HCT116 (cell line): ENCODE results near the gene SRGAP1. TPM values are rescaled to one million over a fixed set of nuclear protein-coding genes. Genes with fewer than 3 reads are reported as not detected.

ENCODE experiments used
- ATAC-seq: fragments of 200-7000 bp; cut with Tn5 transposase; 2 replicates; pipeline ENCODE4 v1.9.1; 2020; ENCODE audit warnings: mild to moderate bottlenecking, moderate library complexity
- BruUV-seq: library from RNA; stranded (reverse); fragments of 400-500 nt; replicated peaks from 2 replicates; lab custom pipeline; 2021; lab: Mats Ljungman, UMichigan
- CTCF ChIA-PET: fragments of 300-600 bp; sonication (Branson Sonifier 250); formaldehyde crosslinking; loops from one replicate; lab custom pipeline; 2021; ENCODE audit warnings: antibody characterized with exemption; lab: Charles Lee
- POLR2A ChIA-PET: fragments of 300-600, 350-600 bp; sonication (Branson Sonifier 250); formaldehyde crosslinking; loops from one replicate; lab custom pipeline; 2021; ENCODE audit warnings: antibody characterized with exemption; lab: Charles Lee
- RAD21 ChIA-PET, 2 experiments: fragments of 300-600 bp; sonication (Branson Sonifier 250); formaldehyde crosslinking; loops; one replicate each; lab custom pipeline; 2023; ENCODE audit warnings: low total read pairs in 2 of 2; ENCODE audit not compliant: uncharacterized antibody in 2 of 2, unreplicated experiment in 2 of 2, low non-redundant PET in 1 of 2; lab: Charles Lee
- DNase-seq: peaks from one replicate; pipeline ENCODE4 v3.0.0-alpha.2; 2010; ENCODE audit warnings: low read depth, low spot score
- H2AFZ ChIP-seq: fragments of 200-600 bp; shearing (Covaris generic), sonication (generic); 2 replicates; pipeline ENCODE4 v1.6.1; 2017; ENCODE audit warnings: low read depth, mixed run types, mixed read lengths, antibody characterized with exemption, low read length; ENCODE audit not compliant: poor library complexity, severe bottlenecking
- H3K27ac ChIP-seq: 2 replicates; pipeline ENCODE4 v1.5.1; 2012; ENCODE audit warnings: low read depth, low read length
- H3K27me3 ChIP-seq: fragments of 200-600 bp; sonication (generic); 2 replicates; pipeline ENCODE4 v1.6.1; 2016; ENCODE audit warnings: mixed run types, low read length, mixed read lengths; ENCODE audit not compliant: insufficient read depth
- H3K36me3 ChIP-seq, 2 experiments: fragments of 200-500 bp in 1 of 2; fragments of 200-600 bp in 1 of 2; sonication (Bioruptor generic) in 1 of 2; sonication (generic) in 1 of 2; 2 replicates each; pipeline versions ENCODE4 v1.5.1 to v1.6.1; 2014 to 2016; ENCODE audit warnings: low read length in 2 of 2, inconsistent platforms in 1 of 2, mixed read lengths in 1 of 2, mixed run types in 1 of 2; ENCODE audit not compliant: insufficient read depth in 2 of 2, control insufficient read depth in 1 of 2
- H3K4me1 ChIP-seq, 2 experiments: fragments of 200-600 bp in 1 of 2; sonication (generic) in 1 of 2; 2 replicates each; pipeline versions ENCODE4 v1.5.1 to v1.6.1; 2012 to 2017; ENCODE audit warnings: low read length in 2 of 2, inconsistent platforms in 1 of 2, mild to moderate bottlenecking in 1 of 2, mixed read lengths in 1 of 2, mixed run types in 1 of 2, moderate library complexity in 1 of 2; ENCODE audit not compliant: insufficient read depth in 2 of 2, control insufficient read depth in 1 of 2
- H3K4me2 ChIP-seq: fragments of 200-600 bp; sonication (generic); 2 replicates; pipeline ENCODE4 v1.6.1; 2017; ENCODE audit warnings: mixed run types, low read length, mixed read lengths
- H3K4me3 ChIP-seq, 2 experiments: fragments of 200-600 bp in 1 of 2; sonication (generic) in 1 of 2; replicated peaks in 1 of 2; 2 replicates each; pipeline ENCODE4 v1.5.1; 2011 to 2016; ENCODE audit warnings: low read length in 2 of 2, control low read depth in 1 of 2, low read depth in 1 of 2, mild to moderate bottlenecking in 1 of 2, mixed read lengths in 1 of 2, mixed run types in 1 of 2
- H3K79me2 ChIP-seq: fragments of 200-600 bp; sonication (generic); 2 replicates; pipeline ENCODE4 v1.6.1; 2017; ENCODE audit warnings: mild to moderate bottlenecking, mixed run types, low read length, moderate library complexity, mixed read lengths; ENCODE audit not compliant: insufficient read depth
- H3K9ac ChIP-seq: fragments of 200-600 bp; sonication (generic); 2 replicates; pipeline ENCODE4 v1.6.1; 2016; ENCODE audit warnings: low read length, mixed read lengths
- H3K9me2 ChIP-seq: fragments of 200-600 bp; sonication (generic), shearing (Covaris generic); 2 replicates; pipeline ENCODE4 v1.6.1; 2017; ENCODE audit warnings: mixed run types, mild to moderate bottlenecking, moderate library complexity; ENCODE audit not compliant: insufficient read depth
- H3K9me3 ChIP-seq, 2 experiments: fragments of 200-500 bp in 1 of 2; fragments of 200-600 bp in 1 of 2; sonication (Bioruptor generic) in 1 of 2; sonication (generic) in 1 of 2; 2 replicates each; pipeline ENCODE4 v1.6.1; 2014 to 2017; ENCODE audit warnings: low read length in 2 of 2, mixed read lengths in 2 of 2, inconsistent platforms in 1 of 2, low read depth in 1 of 2, mild to moderate bottlenecking in 1 of 2, mixed run types in 1 of 2, moderate library complexity in 1 of 2; ENCODE audit not compliant: control insufficient read depth in 1 of 2, insufficient read depth in 1 of 2
- H4K20me1 ChIP-seq: fragments of 200-600 bp; sonication (generic), shearing (Covaris generic); 2 replicates; pipeline ENCODE4 v1.6.1; 2017; ENCODE audit warnings: mixed run types, mild to moderate bottlenecking, moderate library complexity; ENCODE audit not compliant: insufficient read depth
- CEBPB ChIP-seq: IDR thresholded peaks from 2 replicates; pipeline ENCODE4 v1.6.1; 2012; ENCODE audit warnings: low read depth
- EZH2 ChIP-seq: fragments of 200-600 bp; sonication (generic); IDR thresholded peaks from 2 replicates; pipeline ENCODE4 v1.6.1; 2017; ENCODE audit warnings: antibody characterized with exemption, mixed run types
- POLR2A ChIP-seq: IDR thresholded peaks from 2 replicates; pipeline ENCODE4 v1.7.0; 2011; ENCODE audit warnings: borderline replicate concordance; ENCODE audit not compliant: insufficient read depth, insufficient read length; ENCODE audit errors: extremely low read depth
- REST ChIP-seq: IDR thresholded peaks from 2 replicates; pipeline ENCODE4 v1.6.1; 2012; ENCODE audit warnings: low read depth
- SIN3A ChIP-seq: IDR thresholded peaks from 2 replicates; pipeline ENCODE4 v1.6.1; 2012; ENCODE audit warnings: low read depth
- TCF7L2 ChIP-seq: IDR thresholded peaks from 2 replicates; pipeline ENCODE4 v1.7.0; 2011; ENCODE audit warnings: borderline replicate concordance, inconsistent platforms; ENCODE audit not compliant: insufficient read depth, insufficient read length; ENCODE audit errors: extremely low read depth
- YY1 ChIP-seq: IDR thresholded peaks from 2 replicates; pipeline ENCODE4 v1.6.1; 2011; ENCODE audit warnings: low read length, low read depth, moderate library complexity, mild to moderate bottlenecking; ENCODE audit not compliant: insufficient replicate concordance; ENCODE audit errors: extremely low read depth
- ZFX ChIP-seq: fragments of 450-650 bp; IDR thresholded peaks from 2 replicates; pipeline ENCODE4 v1.6.1; 2017
- intact Hi-C: fragments of 100-400 bp; cut with micrococcal nuclease; formaldehyde crosslinking; loops from 2 replicates; pipeline ENCODE4 v1.10.0; 2022
- total RNA-seq: library from RNA; stranded (reverse); gene quantifications from one replicate; pipeline ENCODE4 v1.2.1, GENCODE V29; 2021; ENCODE audit not compliant: unreplicated experiment

SRGAP1 gene
- total RNA-seq, 1 experiment from 2014 or later = 16.6 TPM

GRCh38 chr12:63889721-63890509 is 45.4 kb downstream of the SRGAP1 start:
- no TSS peak for BruUV-seq
- no peak overlapping the region for H3K4me2 ChIP-seq
- peaks cover 44% of the 10 kb centered on the region for H3K79me2 ChIP-seq

More at GRCh38 chr12:63889721-63890509, 45.4 kb downstream of the SRGAP1 start:
- DNase-seq = no peak
- peaks cover 0 to 6% of the 10 kb centered on the region in 2 experiments; a peak in 1 of 4 replicates for H3K4me1 ChIP-seq
- H3K27ac ChIP-seq = no peak overlapping the region
- no peak for ATAC-seq
- no peaks in the 10 kb centered on the region for H3K9me3 ChIP-seq
- ChIA-PET RAD21 (interaction anchor here in 1 of 2 experiments (0.6 kb wide), 1 partner anchor 58 kb away, joined by 3 read pairs; no protein-coding TSS in a partner anchor), CTCF (no interaction called here), POLR2A (interaction anchor here (0.6 kb wide), 1 partner anchor 40 kb away, joined by 5 read pairs; no protein-coding TSS in a partner anchor)
- no peak overlapping the region for H3K4me3 ChIP-seq
- intact Hi-C loops = no loop called here
- H3K27me3 ChIP-seq = no peaks in the 10 kb centered on the region
- no peaks in the 10 kb centered on the region for H4K20me1 ChIP-seq
- no peak for TF ChIP-seq POLR2A
- TF ChIP-seq REST = no peak
- TF ChIP-seq CEBPB = no peak
- TF ChIP-seq TCF7L2 = no peak
- no peak for TF ChIP-seq SIN3A
- no peak for TF ChIP-seq YY1
- TF ChIP-seq EZH2 = no peak
- TF ChIP-seq ZFX = no peak
- H3K9me2 ChIP-seq = no peaks in the 10 kb centered on the region
- no peak overlapping the region for H2AFZ ChIP-seq
- 0 out of 4 replicates have a peak, but pooled peaks cover 0 to 2% of the 10 kb centered on the region in 2 experiments for H3K36me3 ChIP-seq
- H3K9ac ChIP-seq = no peak overlapping the region
